ENCODE results near the gene ADRA2C. TPM values are rescaled to one million over a fixed set of nuclear protein-coding genes. Genes with fewer than 3 reads are reported as not detected.

The ADRA2C gene
- total and polyA plus RNA-seq, 2 experiments from 2014 or later: 3.0 to 16.6 TPM

- H3K9me2 ChIP-seq (ENCODE audit: insufficient read depth): no peaks in the 10 kb centered on the region
- no peaks in the 10 kb centered on the region for H3K36me3 ChIP-seq (ENCODE audit: insufficient read depth)
- H3K4me3 Mint-ChIP-seq: no peak overlapping the region
- peaks cover 18% of the 10 kb centered on the region for H3K4me1 Mint-ChIP-seq
- H3K27me3 ChIP-seq (ENCODE audit: insufficient read depth): no peaks in the 10 kb centered on the region
- H3K4me2 ChIP-seq: no peak overlapping the region
- DNase-seq (ENCODE audit: low spot score) (no peak), ATAC-seq (no peak)
- H3K4me3 ChIP-seq: no peak overlapping the region
- H3K79me2 ChIP-seq (replicated peaks; ENCODE audit: insufficient read depth): no peaks in the 10 kb centered on the region
- no peak overlapping the region for H3K27ac Mint-ChIP-seq
- H2AFZ ChIP-seq: no peak overlapping the region
- H3K9me3 Mint-ChIP-seq: peaks cover 16% of the 10 kb centered on the region
- peaks cover 18% of the 10 kb centered on the region for H3K27me3 Mint-ChIP-seq (ENCODE audit: insufficient read depth, low read depth, poor library complexity)
- no peaks in the 10 kb centered on the region for H4K20me1 ChIP-seq (replicated peaks; ENCODE audit: insufficient read depth)
- TF ChIP-seq ETS1 (IDR thresholded peaks at IDR 0.05) (no peak), EZH2phosphoT487 (IDR thresholded peaks at IDR 0.05; ENCODE audit: unreplicated experiment) (no peak), NANOG (IDR thresholded peaks at IDR 0.05; ENCODE audit: borderline replicate concordance) (no peak), ZNF462 (CRISPR knock-in tag; IDR thresholded peaks at IDR 0.05) (no peak), CREB1 (CRISPR knock-in tag; IDR thresholded peaks at IDR 0.05; ENCODE audit: low read depth) (no peak), CTCF (conservative IDR thresholded peaks at IDR 0.05; ENCODE audit: low read depth in 2 of 2) (no peak), ZNF114 (CRISPR knock-in tag; IDR thresholded peaks at IDR 0.05) (no peak), STAT1 (IDR thresholded peaks at IDR 0.05; ENCODE audit: unreplicated experiment) (no peak), JUNB (IDR thresholded peaks at IDR 0.05; ENCODE audit: unreplicated experiment) (no peak), EZH2 (IDR thresholded peaks at IDR 0.05; ENCODE audit: low read depth, unreplicated experiment) (no peak), POLR2AphosphoS5 (IDR thresholded peaks at IDR 0.05; ENCODE audit: low read depth) (no peak), ZNF331 (CRISPR knock-in tag; IDR thresholded peaks at IDR 0.05; ENCODE audit: low read depth) (no peak)
- TF ChIP-seq, protein P1, sequence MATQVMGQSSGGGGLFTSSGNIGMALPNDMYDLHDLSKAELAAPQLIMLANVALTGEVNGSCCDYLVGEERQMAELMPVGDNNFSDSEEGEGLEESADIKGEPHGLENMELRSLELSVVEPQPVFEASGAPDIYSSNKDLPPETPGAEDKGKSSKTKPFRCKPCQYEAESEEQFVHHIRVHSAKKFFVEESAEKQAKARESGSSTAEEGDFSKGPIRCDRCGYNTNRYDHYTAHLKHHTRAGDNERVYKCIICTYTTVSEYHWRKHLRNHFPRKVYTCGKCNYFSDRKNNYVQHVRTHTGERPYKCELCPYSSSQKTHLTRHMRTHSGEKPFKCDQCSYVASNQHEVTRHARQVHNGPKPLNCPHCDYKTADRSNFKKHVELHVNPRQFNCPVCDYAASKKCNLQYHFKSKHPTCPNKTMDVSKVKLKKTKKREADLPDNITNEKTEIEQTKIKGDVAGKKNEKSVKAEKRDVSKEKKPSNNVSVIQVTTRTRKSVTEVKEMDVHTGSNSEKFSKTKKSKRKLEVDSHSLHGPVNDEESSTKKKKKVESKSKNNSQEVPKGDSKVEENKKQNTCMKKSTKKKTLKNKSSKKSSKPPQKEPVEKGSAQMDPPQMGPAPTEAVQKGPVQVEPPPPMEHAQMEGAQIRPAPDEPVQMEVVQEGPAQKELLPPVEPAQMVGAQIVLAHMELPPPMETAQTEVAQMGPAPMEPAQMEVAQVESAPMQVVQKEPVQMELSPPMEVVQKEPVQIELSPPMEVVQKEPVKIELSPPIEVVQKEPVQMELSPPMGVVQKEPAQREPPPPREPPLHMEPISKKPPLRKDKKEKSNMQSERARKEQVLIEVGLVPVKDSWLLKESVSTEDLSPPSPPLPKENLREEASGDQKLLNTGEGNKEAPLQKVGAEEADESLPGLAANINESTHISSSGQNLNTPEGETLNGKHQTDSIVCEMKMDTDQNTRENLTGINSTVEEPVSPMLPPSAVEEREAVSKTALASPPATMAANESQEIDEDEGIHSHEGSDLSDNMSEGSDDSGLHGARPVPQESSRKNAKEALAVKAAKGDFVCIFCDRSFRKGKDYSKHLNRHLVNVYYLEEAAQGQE (IDR thresholded peaks at IDR 0.05; ENCODE audit: unreplicated experiment): no peak
- H3K4me1 ChIP-seq (ENCODE audit: insufficient read depth): peaks cover 5% of the 10 kb centered on the region
- no peaks in the 10 kb centered on the region for H3F3A ChIP-seq (replicated peaks; ENCODE audit: low read depth)
- no peaks in the 10 kb centered on the region for H3K36me3 Mint-ChIP-seq (ENCODE audit: low read depth)
- no peak overlapping the region for H3K27ac ChIP-seq (ENCODE audit: low read depth)
Observed at GRCh38 chr4:3740256-3740655, 25.9 kb upstream of the ADRA2C start.

Measured in GM23338 (cell line).